ENCODE results near the gene PNKD.

The PNKD gene

DNA sequence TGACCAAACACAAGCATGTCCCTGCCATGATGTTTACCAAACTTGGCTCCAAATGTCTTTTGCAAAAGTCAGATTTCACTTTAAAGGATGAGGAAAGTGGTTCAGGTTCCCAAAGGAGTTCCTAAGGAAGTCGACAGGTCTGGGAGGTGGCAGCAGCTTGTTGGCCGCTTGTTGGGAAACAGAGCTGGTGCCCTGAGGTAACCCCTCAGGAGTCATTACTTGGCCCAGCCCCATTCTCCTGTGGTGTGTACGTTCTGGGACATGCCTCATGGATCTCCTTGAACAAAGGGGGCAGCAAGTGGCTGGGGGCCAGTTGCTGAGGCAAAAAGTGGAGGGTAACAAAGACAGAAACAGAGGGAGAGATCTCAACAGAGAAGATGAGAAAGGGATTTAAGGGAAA is 11.1 kb downstream of the PNKD start:
- H3K36me3 ChIP-seq (ENCODE audit: low read length): no peaks in the 10 kb centered on the region
- TF ChIP-seq, protein P1, sequence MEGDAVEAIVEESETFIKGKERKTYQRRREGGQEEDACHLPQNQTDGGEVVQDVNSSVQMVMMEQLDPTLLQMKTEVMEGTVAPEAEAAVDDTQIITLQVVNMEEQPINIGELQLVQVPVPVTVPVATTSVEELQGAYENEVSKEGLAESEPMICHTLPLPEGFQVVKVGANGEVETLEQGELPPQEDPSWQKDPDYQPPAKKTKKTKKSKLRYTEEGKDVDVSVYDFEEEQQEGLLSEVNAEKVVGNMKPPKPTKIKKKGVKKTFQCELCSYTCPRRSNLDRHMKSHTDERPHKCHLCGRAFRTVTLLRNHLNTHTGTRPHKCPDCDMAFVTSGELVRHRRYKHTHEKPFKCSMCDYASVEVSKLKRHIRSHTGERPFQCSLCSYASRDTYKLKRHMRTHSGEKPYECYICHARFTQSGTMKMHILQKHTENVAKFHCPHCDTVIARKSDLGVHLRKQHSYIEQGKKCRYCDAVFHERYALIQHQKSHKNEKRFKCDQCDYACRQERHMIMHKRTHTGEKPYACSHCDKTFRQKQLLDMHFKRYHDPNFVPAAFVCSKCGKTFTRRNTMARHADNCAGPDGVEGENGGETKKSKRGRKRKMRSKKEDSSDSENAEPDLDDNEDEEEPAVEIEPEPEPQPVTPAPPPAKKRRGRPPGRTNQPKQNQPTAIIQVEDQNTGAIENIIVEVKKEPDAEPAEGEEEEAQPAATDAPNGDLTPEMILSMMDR (IDR thresholded peaks at IDR 0.05; ENCODE audit: insufficient read depth, low read length, poor library complexity, severe bottlenecking): no peak
- TF ChIP-seq EZH2phosphoT487 (conservative IDR thresholded peaks at IDR 0.05; ENCODE audit: low read length): no peak
- H3K27ac ChIP-seq (ENCODE audit: low read depth, low read length): no peak overlapping the region
- no peaks in the 10 kb centered on the region for H3F3A ChIP-seq (ENCODE audit: insufficient read depth)
- H3K9me2 ChIP-seq (replicated peaks; ENCODE audit: insufficient read depth, low read length): no peaks in the 10 kb centered on the region
- no peak overlapping the region for H3K4me3 ChIP-seq (ENCODE audit: insufficient read depth, low read length, poor library complexity, severe bottlenecking)
- H3K27me3 ChIP-seq (ENCODE audit: low read length): no peaks in the 10 kb centered on the region
- no peaks in the 10 kb centered on the region for H3K79me2 ChIP-seq (ENCODE audit: insufficient read depth, low read length)
- H2AFZ ChIP-seq (ENCODE audit: low read depth, low read length, severe bottlenecking): no peak overlapping the region
- no peak overlapping the region for H3K9ac ChIP-seq (ENCODE audit: low read length)
- H4K20me1 ChIP-seq (ENCODE audit: low read depth, low read length): no peaks in the 10 kb centered on the region
- H3K9me3 ChIP-seq (ENCODE audit: insufficient read depth, low read length): no peaks in the 10 kb centered on the region
- no peak overlapping the region for H3K4me2 ChIP-seq (ENCODE audit: low read depth, low read length, poor library complexity, severe bottlenecking)

DNA sequence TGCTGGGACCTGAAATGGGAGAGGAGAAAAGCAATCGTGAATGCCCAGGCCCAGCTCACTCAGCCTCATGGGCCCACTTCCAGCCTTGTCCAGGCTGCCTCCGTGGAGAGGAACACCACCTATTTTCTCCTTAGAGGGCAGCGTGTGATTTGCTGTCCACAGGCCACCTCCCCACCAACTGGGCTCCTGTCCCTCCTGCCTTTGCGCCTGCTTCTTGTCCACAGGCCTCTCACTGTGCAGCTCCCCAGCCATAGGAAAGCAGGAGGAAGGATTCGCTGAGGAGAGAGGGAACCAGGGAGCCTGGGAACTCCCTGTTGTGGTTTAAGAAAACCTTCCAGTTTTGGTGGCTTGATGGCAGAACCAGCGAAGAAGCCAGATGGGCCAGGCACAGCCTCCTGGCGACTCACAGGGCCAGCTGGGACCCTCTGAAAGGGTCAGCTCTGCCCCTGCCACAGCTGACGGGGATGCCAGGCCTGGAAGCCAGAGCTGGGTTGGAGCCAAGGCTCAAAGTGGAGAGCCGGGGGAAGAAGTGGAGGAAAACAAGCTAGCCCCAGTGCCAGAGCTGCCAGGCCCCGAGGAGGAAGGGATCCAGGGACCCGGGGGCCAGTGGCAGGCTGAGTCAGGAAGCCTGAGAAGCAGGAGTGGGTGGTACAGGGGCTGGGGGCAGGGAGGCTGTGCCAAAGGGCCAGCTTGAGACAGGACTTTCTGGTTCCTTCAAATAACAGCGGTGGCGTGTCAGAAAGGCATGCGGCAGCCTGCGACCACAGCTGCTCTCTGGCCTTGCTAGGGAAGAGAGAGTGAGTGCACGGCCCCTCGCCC is 12.1 kb downstream of the PNKD start:
- H3K27ac ChIP-seq (ENCODE audit: low read depth, low read length): no peak overlapping the region
- no peaks in the 10 kb centered on the region for H3K79me2 ChIP-seq (ENCODE audit: insufficient read depth, low read length)
- H3K9me2 ChIP-seq (replicated peaks; ENCODE audit: insufficient read depth, low read length): no peaks in the 10 kb centered on the region
- no peaks in the 10 kb centered on the region for H3K9me3 ChIP-seq (ENCODE audit: insufficient read depth, low read length)
- no peaks in the 10 kb centered on the region for H4K20me1 ChIP-seq (ENCODE audit: low read depth, low read length)
- TF ChIP-seq EZH2phosphoT487 (conservative IDR thresholded peaks at IDR 0.05; ENCODE audit: low read length): no peak
- TF ChIP-seq, protein P1 (IDR thresholded peaks at IDR 0.05; ENCODE audit: insufficient read depth, low read length, poor library complexity, severe bottlenecking): no peak
- H3K9ac ChIP-seq (ENCODE audit: low read length): no peak overlapping the region
- H3K27me3 ChIP-seq (ENCODE audit: low read length): no peaks in the 10 kb centered on the region
- no peaks in the 10 kb centered on the region for H3K36me3 ChIP-seq (ENCODE audit: low read length)
- H3K4me2 ChIP-seq (ENCODE audit: low read depth, low read length, poor library complexity, severe bottlenecking): no peak overlapping the region
- no peak overlapping the region for H2AFZ ChIP-seq (ENCODE audit: low read depth, low read length, severe bottlenecking)
- H3K4me3 ChIP-seq (ENCODE audit: insufficient read depth, low read length, poor library complexity, severe bottlenecking): no peak overlapping the region
- no peaks in the 10 kb centered on the region for H3F3A ChIP-seq (ENCODE audit: insufficient read depth)

DNA sequence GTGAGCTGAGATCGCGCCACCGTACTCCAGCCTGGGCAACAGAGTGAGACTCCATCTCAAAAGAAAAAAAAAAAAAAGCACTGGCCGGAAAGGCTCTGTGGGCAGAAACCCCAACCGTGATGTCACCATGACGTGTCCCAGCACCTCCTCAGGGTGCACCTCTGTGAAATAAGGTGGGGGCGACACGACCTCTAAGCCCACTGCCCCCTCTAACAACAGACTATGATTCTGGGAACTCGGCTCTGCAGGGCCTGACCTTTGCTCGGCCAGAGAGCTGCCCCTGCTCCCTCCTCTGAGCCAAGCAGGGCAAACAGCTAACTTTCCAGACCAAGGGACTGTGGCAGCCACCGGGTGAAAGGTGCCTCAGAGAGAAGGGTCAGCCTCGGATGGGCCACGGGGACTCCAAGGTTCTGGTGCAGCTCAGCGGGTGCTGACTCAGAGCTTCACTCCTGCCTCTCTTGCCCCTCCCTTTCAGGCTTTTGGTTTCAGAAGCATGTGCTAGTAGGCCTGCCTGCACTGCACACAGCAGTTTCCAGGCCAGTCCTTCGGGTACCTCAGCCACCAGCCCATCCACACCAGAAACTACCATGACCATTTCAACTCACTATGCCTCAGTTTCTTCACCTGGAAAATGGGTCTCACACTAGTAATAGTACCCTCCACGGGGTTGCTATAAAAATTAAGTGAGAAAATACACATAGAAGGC is 13.9 kb downstream of the PNKD start:
- H3K4me3 ChIP-seq (ENCODE audit: insufficient read depth, low read length, poor library complexity, severe bottlenecking): no peak overlapping the region
- no peak overlapping the region for H3K4me2 ChIP-seq (ENCODE audit: low read depth, low read length, poor library complexity, severe bottlenecking)
- H3K27me3 ChIP-seq (ENCODE audit: low read length): no peaks in the 10 kb centered on the region
- no peaks in the 10 kb centered on the region for H4K20me1 ChIP-seq (ENCODE audit: low read depth, low read length)
- H3K9me3 ChIP-seq (ENCODE audit: insufficient read depth, low read length): no peaks in the 10 kb centered on the region
- no peaks in the 10 kb centered on the region for H3F3A ChIP-seq (ENCODE audit: insufficient read depth)
- no peaks in the 10 kb centered on the region for H3K36me3 ChIP-seq (ENCODE audit: low read length)
- H2AFZ ChIP-seq (ENCODE audit: low read depth, low read length, severe bottlenecking): no peak overlapping the region
- no peaks in the 10 kb centered on the region for H3K9me2 ChIP-seq (replicated peaks; ENCODE audit: insufficient read depth, low read length)
- H3K9ac ChIP-seq (ENCODE audit: low read length): no peak overlapping the region
- H3K79me2 ChIP-seq (ENCODE audit: insufficient read depth, low read length): no peaks in the 10 kb centered on the region
- no peak overlapping the region for H3K27ac ChIP-seq (ENCODE audit: low read depth, low read length)
- TF ChIP-seq, protein P1 (IDR thresholded peaks at IDR 0.05; ENCODE audit: insufficient read depth, low read length, poor library complexity, severe bottlenecking): no peak
- TF ChIP-seq EZH2phosphoT487 (conservative IDR thresholded peaks at IDR 0.05; ENCODE audit: low read length): no peak

All from SU-DHL-6 (cell line).